ENCODE data around the gene MAX.

The MAX gene

GRCh38 chr14:65082930-65083329, 19.4 kb downstream of the MAX start:
- Histone ChIP-seq H3K4me3 (ENCODE audit: low read length) (no peak overlapping the region), H3K27ac (ENCODE audit: low read depth, low read length) (no peak overlapping the region), H3K9me3 (ENCODE audit: insufficient read depth, low read depth, low read length) (peaks cover 21% of the 10 kb centered on the region), H3K9ac (ENCODE audit: low read depth, low read length) (no peak overlapping the region), H3K27me3 (ENCODE audit: insufficient read depth, low read length) (no peaks in the 10 kb centered on the region), H3K36me3 (ENCODE audit: insufficient read depth, low read length) (peaks cover 77% of the 10 kb centered on the region), H3K4me1 (ENCODE audit: insufficient read depth, low read length) (no peaks in the 10 kb centered on the region)
- 80% methylated on average over 2 of the region's 2 CpGs for WGBS

GRCh38 chr14:65080960-65081747, 21.2 kb downstream of the MAX start:
- Histone ChIP-seq H3K4me3 (ENCODE audit: low read length) (no peak overlapping the region), H3K36me3 (ENCODE audit: insufficient read depth, low read length) (peaks cover 78% of the 10 kb centered on the region)
- 96% methylated on average over 2 of the region's 2 CpGs for WGBS

GRCh38 chr14:65079768-65080167, 22.5 kb downstream of the MAX start:
- H3K36me3 ChIP-seq (ENCODE audit: insufficient read depth, low read length): peaks cover 75% of the 10 kb centered on the region
- no peak overlapping the region for H3K4me3 ChIP-seq (ENCODE audit: low read length)
- no peaks in the 10 kb centered on the region for H3K9me3 ChIP-seq (ENCODE audit: insufficient read depth, low read depth, low read length)
- no peak overlapping the region for H3K27ac ChIP-seq (ENCODE audit: low read depth, low read length)
- no peaks in the 10 kb centered on the region for H3K27me3 ChIP-seq (ENCODE audit: insufficient read depth, low read length)
- no peaks in the 10 kb centered on the region for H3K4me1 ChIP-seq (ENCODE audit: insufficient read depth, low read length)
- no peak overlapping the region for H3K9ac ChIP-seq (ENCODE audit: low read depth, low read length)
- 91% methylated on average over 4 of the region's 5 CpGs for WGBS

More at GRCh38 chr14:65080960-65081747, 21.2 kb downstream of the MAX start:
- H3K4me1 ChIP-seq (ENCODE audit: insufficient read depth, low read length): no peaks in the 10 kb centered on the region
- no peak overlapping the region for H3K9ac ChIP-seq (ENCODE audit: low read depth, low read length)
- no peak overlapping the region for H3K27ac ChIP-seq (ENCODE audit: low read depth, low read length)
- peaks cover 5% of the 10 kb centered on the region; the same call in 1 of the 2 replicates for H3K9me3 ChIP-seq (ENCODE audit: insufficient read depth, low read depth, low read length)
- H3K27me3 ChIP-seq (ENCODE audit: insufficient read depth, low read length): no peaks in the 10 kb centered on the region

- H3K36me3 ChIP-seq (ENCODE audit: insufficient read depth, low read length): peaks cover 78% of the 10 kb centered on the region
Observed at GRCh38 chr14:65079201-65079600, 23.1 kb downstream of the MAX start.

GRCh38 chr14:65077318-65077717, 25.0 kb downstream of the MAX start:
- no peaks in the 10 kb centered on the region for H3K9me3 ChIP-seq (ENCODE audit: insufficient read depth, low read depth, low read length)
- H3K4me3 ChIP-seq (ENCODE audit: low read length): no peak overlapping the region
- 97% methylated on average over 2 of the region's 2 CpGs for WGBS
- H3K27me3 ChIP-seq (ENCODE audit: insufficient read depth, low read length): no peaks in the 10 kb centered on the region
- no peaks in the 10 kb centered on the region for H3K4me1 ChIP-seq (ENCODE audit: insufficient read depth, low read length)
- H3K27ac ChIP-seq (ENCODE audit: low read depth, low read length): no peak overlapping the region
- peaks cover 68% of the 10 kb centered on the region for H3K36me3 ChIP-seq (ENCODE audit: insufficient read depth, low read length)
- no peak overlapping the region for H3K9ac ChIP-seq (ENCODE audit: low read depth, low read length)

More at GRCh38 chr14:65079201-65079600, 23.1 kb downstream of the MAX start:
- Histone ChIP-seq H3K27ac (ENCODE audit: low read depth, low read length) (no peak overlapping the region), H3K4me1 (ENCODE audit: insufficient read depth, low read length) (no peaks in the 10 kb centered on the region), H3K9ac (ENCODE audit: low read depth, low read length) (no peak overlapping the region), H3K27me3 (ENCODE audit: insufficient read depth, low read length) (no peaks in the 10 kb centered on the region), H3K9me3 (ENCODE audit: insufficient read depth, low read depth, low read length) (no peaks in the 10 kb centered on the region), H3K4me3 (ENCODE audit: low read length) (no peak overlapping the region)
- 94% methylated on average over 6 of the region's 6 CpGs for WGBS

DNA sequence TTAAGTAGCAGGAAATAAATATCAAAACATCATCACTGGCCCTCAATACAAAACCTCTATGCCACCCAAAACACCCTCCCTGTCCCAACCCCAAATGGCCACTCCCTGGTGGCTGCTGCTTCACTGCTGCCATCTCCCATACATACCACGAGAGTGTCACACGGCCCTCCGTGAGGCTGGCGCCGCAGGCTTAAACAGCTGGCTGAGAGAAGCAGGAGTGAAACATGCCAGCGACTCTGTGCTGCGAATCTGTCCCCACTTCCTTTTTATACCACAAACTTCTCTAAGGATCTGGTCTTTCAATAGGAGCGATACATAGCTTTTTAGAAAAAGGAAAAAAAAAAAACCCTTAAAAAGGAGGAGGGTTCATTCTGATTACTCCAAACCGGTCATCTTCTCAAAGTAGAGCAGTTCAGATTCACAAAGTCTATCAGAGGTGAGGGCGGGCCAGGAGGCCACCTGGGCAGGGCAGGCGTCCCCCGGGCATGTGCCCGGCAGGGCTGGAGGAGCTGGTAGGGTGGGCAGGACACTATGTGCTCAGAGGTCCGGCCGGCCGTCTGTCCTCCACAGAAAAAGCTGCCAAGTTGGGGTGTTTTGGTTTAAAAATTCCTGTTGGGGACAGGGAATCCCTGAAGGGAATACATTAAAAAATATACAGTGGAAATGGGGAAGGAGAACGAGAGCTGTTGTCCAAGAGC, 26.5 kb downstream of the MAX start:
- H3K27ac ChIP-seq (ENCODE audit: low read depth, low read length): no peak overlapping the region
- WGBS: 91% methylated on average over 17 of the region's 17 CpGs
- peaks cover 60% of the 10 kb centered on the region for H3K36me3 ChIP-seq (ENCODE audit: insufficient read depth, low read length)
- H3K4me1 ChIP-seq (ENCODE audit: insufficient read depth, low read length): no peaks in the 10 kb centered on the region
- no peak overlapping the region for H3K4me3 ChIP-seq (ENCODE audit: low read length)
- H3K9me3 ChIP-seq (ENCODE audit: insufficient read depth, low read depth, low read length): no peaks in the 10 kb centered on the region
- H3K9ac ChIP-seq (ENCODE audit: low read depth, low read length): no peak overlapping the region
- no peaks in the 10 kb centered on the region for H3K27me3 ChIP-seq (ENCODE audit: insufficient read depth, low read length)

DNA sequence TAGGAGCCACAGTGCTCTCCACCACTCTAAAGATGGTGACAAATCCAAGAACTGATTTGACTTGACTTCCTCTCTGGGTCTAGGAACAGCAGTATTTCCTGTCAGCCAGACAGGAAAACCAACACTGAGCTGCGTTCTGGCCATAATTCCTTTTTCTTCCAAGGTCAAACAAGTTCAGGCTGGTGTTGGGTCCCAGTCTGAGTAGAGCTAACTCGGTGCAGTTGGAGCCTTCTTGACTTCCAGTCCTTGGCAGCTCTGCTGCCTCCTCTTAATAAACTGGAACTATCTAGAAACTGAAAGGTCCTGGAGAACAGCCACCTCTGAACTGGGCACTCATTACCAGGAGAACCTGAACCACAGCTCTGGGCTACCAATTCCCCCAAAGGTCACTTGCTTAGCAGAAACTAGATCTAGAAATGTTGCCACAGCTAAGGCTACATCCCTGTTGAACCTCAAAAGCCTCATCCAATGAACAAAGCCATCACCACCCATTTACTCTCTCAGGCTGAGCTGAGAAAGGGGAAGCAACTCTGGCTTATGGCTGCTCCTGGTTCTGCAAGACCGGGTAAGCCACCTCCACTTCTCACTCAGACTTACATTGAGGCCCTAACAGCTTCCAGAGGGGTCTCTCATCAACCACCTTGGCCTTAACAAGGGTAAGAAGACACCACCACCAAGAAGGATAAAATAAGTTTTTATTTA, 27.7 kb downstream of the MAX start:
- Histone ChIP-seq H3K4me3 (ENCODE audit: low read length) (no peak overlapping the region), H3K36me3 (ENCODE audit: insufficient read depth, low read length) (peaks cover 55% of the 10 kb centered on the region), H3K9ac (ENCODE audit: low read depth, low read length) (no peak overlapping the region), H3K27me3 (ENCODE audit: insufficient read depth, low read length) (no peaks in the 10 kb centered on the region), H3K27ac (ENCODE audit: low read depth, low read length) (no peak overlapping the region), H3K9me3 (ENCODE audit: insufficient read depth, low read depth, low read length) (no peaks in the 10 kb centered on the region), H3K4me1 (ENCODE audit: insufficient read depth, low read length) (no peaks in the 10 kb centered on the region)
- WGBS: 78% methylated on average over 3 of the region's 3 CpGs

DNA sequence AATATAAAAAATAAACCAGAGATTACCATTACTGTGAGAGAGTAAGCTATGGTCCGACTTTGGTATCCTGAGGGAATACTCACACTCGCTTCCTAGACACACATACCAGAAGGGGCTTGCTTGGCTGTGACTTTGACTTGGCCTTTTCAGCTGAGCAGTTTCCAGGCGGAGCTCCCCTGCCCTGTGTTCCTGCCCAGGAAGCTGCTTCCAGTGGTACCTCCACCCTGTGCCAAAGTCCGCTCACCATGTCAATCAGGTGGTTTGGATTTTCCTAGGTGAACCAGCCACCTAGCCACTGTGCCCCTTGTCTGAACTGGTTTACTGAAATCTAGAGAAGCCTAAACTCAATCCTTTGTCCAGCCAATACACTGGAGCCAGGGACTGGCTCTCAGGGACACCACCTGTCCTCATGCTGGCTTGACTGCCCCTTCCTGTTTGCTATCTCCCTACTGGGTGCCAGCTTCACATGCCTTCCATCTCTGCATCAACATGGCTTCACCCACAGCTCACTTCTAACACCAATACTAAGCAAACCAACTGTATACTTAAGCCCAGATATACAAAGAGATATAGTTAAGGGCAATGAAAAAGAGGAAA, 28.6 kb downstream of the MAX start:
- Histone ChIP-seq H3K27me3 (ENCODE audit: insufficient read depth, low read length) (no peaks in the 10 kb centered on the region), H3K4me1 (ENCODE audit: insufficient read depth, low read length) (no peaks in the 10 kb centered on the region), H3K27ac (ENCODE audit: low read depth, low read length) (no peak overlapping the region), H3K36me3 (ENCODE audit: insufficient read depth, low read length) (peaks cover 49% of the 10 kb centered on the region), H3K9me3 (ENCODE audit: insufficient read depth, low read depth, low read length) (no peaks in the 10 kb centered on the region), H3K9ac (ENCODE audit: low read depth, low read length) (no peak overlapping the region), H3K4me3 (ENCODE audit: low read length) (no peak overlapping the region)
- WGBS: 95% methylated on average over 4 of the region's 4 CpGs

GRCh38 chr14:65072937-65073336, 29.4 kb downstream of the MAX start:
- H3K36me3 ChIP-seq (ENCODE audit: insufficient read depth, low read length): peaks cover 48% of the 10 kb centered on the region
- no peaks in the 10 kb centered on the region for H3K27me3 ChIP-seq (ENCODE audit: insufficient read depth, low read length)
- 95% methylated on average over 1 of the region's 1 CpG for WGBS
- no peak overlapping the region for H3K4me3 ChIP-seq (ENCODE audit: low read length)
- no peak overlapping the region for H3K27ac ChIP-seq (ENCODE audit: low read depth, low read length)
- H3K9me3 ChIP-seq (ENCODE audit: insufficient read depth, low read depth, low read length): no peaks in the 10 kb centered on the region
- H3K4me1 ChIP-seq (ENCODE audit: insufficient read depth, low read length): no peaks in the 10 kb centered on the region
- H3K9ac ChIP-seq (ENCODE audit: low read depth, low read length): no peak overlapping the region

- H3K4me3 ChIP-seq (ENCODE audit: low read length): no peak overlapping the region
- WGBS: 90% methylated on average over 6 of the region's 6 CpGs
- no peaks in the 10 kb centered on the region for H3K9me3 ChIP-seq (ENCODE audit: insufficient read depth, low read depth, low read length)
- no peak overlapping the region for H3K9ac ChIP-seq (ENCODE audit: low read depth, low read length)
- peaks cover 41% of the 10 kb centered on the region for H3K36me3 ChIP-seq (ENCODE audit: insufficient read depth, low read length)
- H3K27ac ChIP-seq (ENCODE audit: low read depth, low read length): no peak overlapping the region
- no peaks in the 10 kb centered on the region for H3K4me1 ChIP-seq (ENCODE audit: insufficient read depth, low read length)
- H3K27me3 ChIP-seq (ENCODE audit: insufficient read depth, low read length): no peaks in the 10 kb centered on the region
Observed at GRCh38 chr14:65072256-65072655, 30.1 kb downstream of the MAX start.

DNA sequence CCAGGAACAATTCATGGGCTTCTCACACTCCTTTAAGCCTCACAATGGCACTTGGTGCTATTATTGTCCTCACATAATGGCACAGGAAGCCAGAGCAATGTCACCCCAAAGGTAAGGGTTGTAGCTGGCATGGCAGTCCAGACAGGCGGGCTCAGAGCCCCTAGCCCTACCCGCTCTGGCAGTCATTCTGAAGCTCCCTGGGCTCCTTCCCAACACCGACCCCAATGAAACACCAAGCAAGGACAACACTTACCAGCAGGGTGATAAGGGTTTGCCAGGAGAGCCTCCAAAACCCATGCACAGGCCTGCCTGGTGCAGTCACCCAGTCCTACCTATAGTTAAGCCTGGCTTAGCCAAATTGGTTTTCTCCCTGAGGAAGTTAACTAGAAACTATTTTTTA, 30.8 kb downstream of the MAX start:
- Histone ChIP-seq H3K9ac (ENCODE audit: low read depth, low read length) (no peak overlapping the region), H3K36me3 (ENCODE audit: insufficient read depth, low read length) (peaks cover 34% of the 10 kb centered on the region), H3K4me3 (ENCODE audit: low read length) (no peak overlapping the region), H3K4me1 (ENCODE audit: insufficient read depth, low read length) (no peaks in the 10 kb centered on the region), H3K27me3 (ENCODE audit: insufficient read depth, low read length) (no peaks in the 10 kb centered on the region), H3K27ac (ENCODE audit: low read depth, low read length) (no peak overlapping the region), H3K9me3 (ENCODE audit: insufficient read depth, low read depth, low read length) (no peaks in the 10 kb centered on the region)
- WGBS: 98% methylated on average over 3 of the region's 3 CpGs
